SH-SY5Y (cell line): ENCODE data around the gene UNC79.

ENCODE experiments used
- GATA2 ChIP-seq: IDR thresholded peaks from 2 replicates; pipeline ENCODE4 v1.6.1; 2011; ENCODE audit warnings: mild to moderate bottlenecking, low read depth, low read length
- GATA3 ChIP-seq: IDR thresholded peaks from 2 replicates; pipeline ENCODE4 v1.6.1; 2011; ENCODE audit warnings: low read depth, mild to moderate bottlenecking, low read length, moderate library complexity

- TF ChIP-seq GATA3: no peak
- TF ChIP-seq GATA2: no peak
Observed at GRCh38 chr14:93571275-93571674, 140.5 kb downstream of the UNC79 start.
